H1 (cell line): Measurements from ENCODE around the gene FAM131C. TPM values are rescaled to one million over a fixed set of nuclear protein-coding genes. Genes with fewer than 3 reads are reported as not detected.
A peak's percentile ranks its signal among the peaks of the same experiment; 100 is the strongest.

Experiments used
- BACH1 ChIP-seq: IDR thresholded peaks from 2 replicates; pipeline ENCODE4 v1.6.1; 2012; ENCODE audit warnings: low read length, improper control_type of control experiment
- BCL11A ChIP-seq, 2 experiments: IDR thresholded peaks; one replicate each; pipeline ENCODE4 v1.6.1; 2011; ENCODE audit warnings: low read depth in 2 of 2, low read length in 2 of 2, mild to moderate bottlenecking in 2 of 2
- MAFK ChIP-seq: IDR thresholded peaks from 2 replicates; pipeline ENCODE4 v1.6.1; 2012; ENCODE audit warnings: low read depth, mild to moderate bottlenecking, improper control_type of control experiment, low read length
- RAD21 ChIP-seq, 2 experiments: IDR thresholded peaks in 1 of 2; conservative IDR thresholded peaks in 1 of 2; 2 replicates each; pipeline ENCODE4 v1.6.1; 2011; ENCODE audit warnings: low read depth in 2 of 2, low read length in 2 of 2, improper control_type of control experiment in 1 of 2, inconsistent platforms in 1 of 2, mild to moderate bottlenecking in 1 of 2, moderate library complexity in 1 of 2
- SRF ChIP-seq: IDR thresholded peaks from 2 replicates; pipeline ENCODE4 v1.6.1; 2011; ENCODE audit warnings: mild to moderate bottlenecking, low read depth, low read length, moderate library complexity
- polyA plus RNA-seq, 7 experiments: library from polyadenylated mRNA; depleted of rRNA in 3 of 7; stranded (reverse) in 5 of 7; unstranded in 2 of 7; fragments of >200 nt in 5 of 7; fragments of 200-250 nt in 2 of 7; gene quantifications; 1 replicate in 5 of 7; 2 replicates in 1 of 7; 4 replicates in 1 of 7; pipeline versions ENCODE4 v1.2.1 to v1.2.3, GENCODE V29; 2011 to 2013; ENCODE audit warnings: missing spikeins in 2 of 7, mixed read lengths in 2 of 7
- total RNA-seq: library from RNA; stranded (reverse); fragmentation: NEBNext Ultra II Directional; extraction: Animal tissue kit (Norgen Biotek cat#: 25700); gene quantifications from 2 replicates; pipeline ENCODE4 v1.2.1, GENCODE V29; 2021
- TF ChIP-seq, protein P1 (sequence below): fragments of 300-600 bp; sonication (generic); IDR thresholded peaks from 2 replicates; pipeline ENCODE4 v1.7.1; 2012; ENCODE audit warnings: low read length, moderate library complexity, mild to moderate bottlenecking, inconsistent platforms; ENCODE audit not compliant: insufficient replicate concordance

Gene FAM131C
- total and polyA plus RNA-seq, 2 of the 8 experiments (the other 6 are each of a cell fraction or from before 2014, with no cell fraction given), result 0.73 to 0.78 TPM

GRCh38 chr1:16073490-16074119 lies at the start of gene FAM131C (continued):
- TF ChIP-seq, protein P1, sequence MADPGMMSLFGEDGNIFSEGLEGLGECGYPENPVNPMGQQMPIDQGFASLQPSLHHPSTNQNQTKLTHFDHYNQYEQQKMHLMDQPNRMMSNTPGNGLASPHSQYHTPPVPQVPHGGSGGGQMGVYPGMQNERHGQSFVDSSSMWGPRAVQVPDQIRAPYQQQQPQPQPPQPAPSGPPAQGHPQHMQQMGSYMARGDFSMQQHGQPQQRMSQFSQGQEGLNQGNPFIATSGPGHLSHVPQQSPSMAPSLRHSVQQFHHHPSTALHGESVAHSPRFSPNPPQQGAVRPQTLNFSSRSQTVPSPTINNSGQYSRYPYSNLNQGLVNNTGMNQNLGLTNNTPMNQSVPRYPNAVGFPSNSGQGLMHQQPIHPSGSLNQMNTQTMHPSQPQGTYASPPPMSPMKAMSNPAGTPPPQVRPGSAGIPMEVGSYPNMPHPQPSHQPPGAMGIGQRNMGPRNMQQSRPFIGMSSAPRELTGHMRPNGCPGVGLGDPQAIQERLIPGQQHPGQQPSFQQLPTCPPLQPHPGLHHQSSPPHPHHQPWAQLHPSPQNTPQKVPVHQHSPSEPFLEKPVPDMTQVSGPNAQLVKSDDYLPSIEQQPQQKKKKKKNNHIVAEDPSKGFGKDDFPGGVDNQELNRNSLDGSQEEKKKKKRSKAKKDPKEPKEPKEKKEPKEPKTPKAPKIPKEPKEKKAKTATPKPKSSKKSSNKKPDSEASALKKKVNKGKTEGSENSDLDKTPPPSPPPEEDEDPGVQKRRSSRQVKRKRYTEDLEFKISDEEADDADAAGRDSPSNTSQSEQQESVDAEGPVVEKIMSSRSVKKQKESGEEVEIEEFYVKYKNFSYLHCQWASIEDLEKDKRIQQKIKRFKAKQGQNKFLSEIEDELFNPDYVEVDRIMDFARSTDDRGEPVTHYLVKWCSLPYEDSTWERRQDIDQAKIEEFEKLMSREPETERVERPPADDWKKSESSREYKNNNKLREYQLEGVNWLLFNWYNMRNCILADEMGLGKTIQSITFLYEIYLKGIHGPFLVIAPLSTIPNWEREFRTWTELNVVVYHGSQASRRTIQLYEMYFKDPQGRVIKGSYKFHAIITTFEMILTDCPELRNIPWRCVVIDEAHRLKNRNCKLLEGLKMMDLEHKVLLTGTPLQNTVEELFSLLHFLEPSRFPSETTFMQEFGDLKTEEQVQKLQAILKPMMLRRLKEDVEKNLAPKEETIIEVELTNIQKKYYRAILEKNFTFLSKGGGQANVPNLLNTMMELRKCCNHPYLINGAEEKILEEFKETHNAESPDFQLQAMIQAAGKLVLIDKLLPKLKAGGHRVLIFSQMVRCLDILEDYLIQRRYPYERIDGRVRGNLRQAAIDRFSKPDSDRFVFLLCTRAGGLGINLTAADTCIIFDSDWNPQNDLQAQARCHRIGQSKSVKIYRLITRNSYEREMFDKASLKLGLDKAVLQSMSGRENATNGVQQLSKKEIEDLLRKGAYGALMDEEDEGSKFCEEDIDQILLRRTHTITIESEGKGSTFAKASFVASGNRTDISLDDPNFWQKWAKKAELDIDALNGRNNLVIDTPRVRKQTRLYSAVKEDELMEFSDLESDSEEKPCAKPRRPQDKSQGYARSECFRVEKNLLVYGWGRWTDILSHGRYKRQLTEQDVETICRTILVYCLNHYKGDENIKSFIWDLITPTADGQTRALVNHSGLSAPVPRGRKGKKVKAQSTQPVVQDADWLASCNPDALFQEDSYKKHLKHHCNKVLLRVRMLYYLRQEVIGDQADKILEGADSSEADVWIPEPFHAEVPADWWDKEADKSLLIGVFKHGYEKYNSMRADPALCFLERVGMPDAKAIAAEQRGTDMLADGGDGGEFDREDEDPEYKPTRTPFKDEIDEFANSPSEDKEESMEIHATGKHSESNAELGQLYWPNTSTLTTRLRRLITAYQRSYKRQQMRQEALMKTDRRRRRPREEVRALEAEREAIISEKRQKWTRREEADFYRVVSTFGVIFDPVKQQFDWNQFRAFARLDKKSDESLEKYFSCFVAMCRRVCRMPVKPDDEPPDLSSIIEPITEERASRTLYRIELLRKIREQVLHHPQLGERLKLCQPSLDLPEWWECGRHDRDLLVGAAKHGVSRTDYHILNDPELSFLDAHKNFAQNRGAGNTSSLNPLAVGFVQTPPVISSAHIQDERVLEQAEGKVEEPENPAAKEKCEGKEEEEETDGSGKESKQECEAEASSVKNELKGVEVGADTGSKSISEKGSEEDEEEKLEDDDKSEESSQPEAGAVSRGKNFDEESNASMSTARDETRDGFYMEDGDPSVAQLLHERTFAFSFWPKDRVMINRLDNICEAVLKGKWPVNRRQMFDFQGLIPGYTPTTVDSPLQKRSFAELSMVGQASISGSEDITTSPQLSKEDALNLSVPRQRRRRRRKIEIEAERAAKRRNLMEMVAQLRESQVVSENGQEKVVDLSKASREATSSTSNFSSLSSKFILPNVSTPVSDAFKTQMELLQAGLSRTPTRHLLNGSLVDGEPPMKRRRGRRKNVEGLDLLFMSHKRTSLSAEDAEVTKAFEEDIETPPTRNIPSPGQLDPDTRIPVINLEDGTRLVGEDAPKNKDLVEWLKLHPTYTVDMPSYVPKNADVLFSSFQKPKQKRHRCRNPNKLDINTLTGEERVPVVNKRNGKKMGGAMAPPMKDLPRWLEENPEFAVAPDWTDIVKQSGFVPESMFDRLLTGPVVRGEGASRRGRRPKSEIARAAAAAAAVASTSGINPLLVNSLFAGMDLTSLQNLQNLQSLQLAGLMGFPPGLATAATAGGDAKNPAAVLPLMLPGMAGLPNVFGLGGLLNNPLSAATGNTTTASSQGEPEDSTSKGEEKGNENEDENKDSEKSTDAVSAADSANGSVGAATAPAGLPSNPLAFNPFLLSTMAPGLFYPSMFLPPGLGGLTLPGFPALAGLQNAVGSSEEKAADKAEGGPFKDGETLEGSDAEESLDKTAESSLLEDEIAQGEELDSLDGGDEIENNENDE, result no peak
- no peak for TF ChIP-seq BACH1
- TF ChIP-seq BCL11A (IDR thresholded peaks at IDR 0.05; ENCODE audit: low read depth in 2 of 2, low read length in 2 of 2), result no peak
- no peak for TF ChIP-seq SRF
- TF ChIP-seq RAD21 (IDR thresholded peaks at IDR 0.05 in 1 of 2, conservative IDR thresholded peaks at IDR 0.05 in 1 of 2; ENCODE audit: low read depth in 2 of 2, low read length in 2 of 2), result peak in 1 of 2 experiments; percentile 34; a peak in 2 of 4 replicates
- TF ChIP-seq MAFK, result no peak
